Measurements from ENCODE around the gene SCYGR3. TPM values are rescaled to one million over a fixed set of nuclear protein-coding genes. Genes with fewer than 3 reads are reported as not detected.
"Not testable (repeated sequence)": the region's sequence is repeated elsewhere in the genome, so short reads cannot be mapped to it uniquely, and the experiment has no call there.

SCYGR3 gene
- total RNA-seq, 1 donor from 2014 or later = not detected

GRCh38 chr2:227608561-227609338, 5.9 kb downstream of the SCYGR3 start:
- no peaks in the 10 kb centered on the region for H3K36me3 Mint-ChIP-seq (ENCODE audit: low read depth)
- no peak overlapping the region for H3K4me3 Mint-ChIP-seq
- no peak for TF ChIP-seq CTCF (conservative IDR thresholded peaks at IDR 0.05)
- peaks cover 2% of the 10 kb centered on the region for H3K27me3 Mint-ChIP-seq (ENCODE audit: low read depth)
- no peak for DNase-seq (ENCODE audit: low read depth, low spot score)
- no peaks in the 10 kb centered on the region for H3K9me3 Mint-ChIP-seq
- no peak overlapping the region for H3K27ac Mint-ChIP-seq (ENCODE audit: unreplicated experiment)
- no peaks in the 10 kb centered on the region for H3K4me1 Mint-ChIP-seq

- Mint-ChIP-seq H3K9me3 (no peaks in the 10 kb centered on the region), H3K4me1 (no peaks in the 10 kb centered on the region), H3K36me3 (ENCODE audit: low read depth) (no peaks in the 10 kb centered on the region), H3K4me3 (no peak overlapping the region), H3K27ac (ENCODE audit: unreplicated experiment) (no peak overlapping the region), H3K27me3 (ENCODE audit: low read depth) (peaks cover 2% of the 10 kb centered on the region)
- no peak for DNase-seq (ENCODE audit: low read depth, low spot score)
- TF ChIP-seq CTCF (conservative IDR thresholded peaks at IDR 0.05) = no peak
Measured at GRCh38 chr2:227607941-227608340, 6.7 kb downstream of the SCYGR3 start.

GRCh38 chr2:227606476-227606875, 8.2 kb downstream of the SCYGR3 start:
- Mint-ChIP-seq H3K4me3 (no peak overlapping the region), H3K27ac (ENCODE audit: unreplicated experiment) (peak overlapping the region; percentile 75), H3K9me3 (no peaks in the 10 kb centered on the region), H3K4me1 (no peaks in the 10 kb centered on the region), H3K36me3 (ENCODE audit: low read depth) (no peaks in the 10 kb centered on the region), H3K27me3 (ENCODE audit: low read depth) (peaks cover 2% of the 10 kb centered on the region)
- no peak for TF ChIP-seq CTCF (conservative IDR thresholded peaks at IDR 0.05)
- no peak for DNase-seq (ENCODE audit: low read depth, low spot score)

- Mint-ChIP-seq H3K27ac (ENCODE audit: unreplicated experiment) (no peak overlapping the region), H3K4me1 (no peaks in the 10 kb centered on the region), H3K4me3 (no peak overlapping the region), H3K9me3 (no peaks in the 10 kb centered on the region), H3K27me3 (ENCODE audit: low read depth) (peaks cover 2% of the 10 kb centered on the region), H3K36me3 (ENCODE audit: low read depth) (no peaks in the 10 kb centered on the region)
- DNase-seq (ENCODE audit: low read depth, low spot score) = no peak
- TF ChIP-seq CTCF (conservative IDR thresholded peaks at IDR 0.05) = no peak
Measured at GRCh38 chr2:227602358-227602757, 12.3 kb downstream of the SCYGR3 start.

- H3K4me3 Mint-ChIP-seq; H3K27me3 Mint-ChIP-seq (ENCODE audit: low read depth); H3K4me1 Mint-ChIP-seq; H3K27ac Mint-ChIP-seq (ENCODE audit: unreplicated experiment); H3K36me3 Mint-ChIP-seq (ENCODE audit: low read depth); DNase-seq (ENCODE audit: low read depth, low spot score); H3K9me3 Mint-ChIP-seq: not testable (repeated sequence)
Measured at GRCh38 chr2:227598835-227599503, 15.7 kb downstream of the SCYGR3 start, which contains the start of gene SCYGR2. Gene SCYGR2, plus strand, starts transcription at chr2:227598893. Its CDS starts 0 bp downstream, at chr2:227598893.

GRCh38 chr2:227597998-227598397, 16.6 kb downstream of the SCYGR3 start:
- no peak for DNase-seq (ENCODE audit: low read depth, low spot score)
- no peak for TF ChIP-seq CTCF (conservative IDR thresholded peaks at IDR 0.05)
- Mint-ChIP-seq H3K4me1 (no peaks in the 10 kb centered on the region), H3K9me3 (no peaks in the 10 kb centered on the region), H3K27me3 (ENCODE audit: low read depth) (peaks cover 7% of the 10 kb centered on the region), H3K36me3 (ENCODE audit: low read depth) (no peaks in the 10 kb centered on the region), H3K4me3 (no peak overlapping the region), H3K27ac (ENCODE audit: unreplicated experiment) (no peak overlapping the region)

Measured in neural crest cell (in vitro differentiated cells).